ENCODE measurements around the gene SLC22A1.
"Not testable (repeated sequence)": the region's sequence is repeated elsewhere in the genome, so short reads cannot be mapped to it uniquely, and the experiment has no call there.

SLC22A1 gene

DNA sequence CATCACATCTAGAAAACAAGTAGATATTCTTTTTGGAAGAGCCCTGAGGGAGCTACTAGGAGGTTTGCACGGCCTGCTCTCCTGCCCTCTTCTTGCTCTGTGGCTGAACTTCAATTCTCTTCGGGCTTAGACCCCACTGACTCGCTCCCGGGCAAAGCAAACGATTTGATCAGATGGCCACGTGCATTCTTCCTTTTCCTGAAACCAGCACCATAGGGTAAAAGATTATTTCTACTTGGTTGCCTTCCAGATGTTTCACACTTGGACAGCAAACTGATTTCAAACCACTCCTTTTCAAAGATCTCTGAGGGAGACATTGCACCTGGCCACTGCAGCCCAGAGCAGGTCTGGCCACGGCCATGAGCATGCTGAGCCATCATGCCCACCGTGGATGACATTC lies at the start of gene SLC22A1:
SLC22A1 (plus strand) TSS at position 258 of the 400 bp plus-strand sequence; CDS start at position 379, 121 bp downstream.
- DNase-seq = no peak

DNA sequence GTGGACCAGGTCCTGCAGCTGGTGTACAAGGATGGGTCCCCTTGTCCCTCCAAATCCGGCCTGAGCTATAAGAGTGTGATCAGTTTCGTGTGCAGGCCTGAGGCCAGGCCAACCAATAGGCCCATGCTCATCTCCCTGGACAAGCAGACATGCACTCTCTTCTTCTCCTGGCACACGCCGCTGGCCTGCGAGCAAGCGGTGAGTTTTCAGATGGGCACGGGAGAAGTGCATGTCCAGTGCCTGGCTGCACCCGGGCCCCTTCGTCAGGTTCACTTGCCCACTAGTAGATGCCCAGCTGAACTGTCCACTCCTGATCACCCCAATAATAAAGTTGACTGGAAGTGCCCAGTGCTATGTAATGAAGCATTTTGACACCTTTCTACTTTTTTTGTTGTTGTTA lies 48.3 kb upstream of the SLC22A1 start:
- DNase-seq = no peak

DNA sequence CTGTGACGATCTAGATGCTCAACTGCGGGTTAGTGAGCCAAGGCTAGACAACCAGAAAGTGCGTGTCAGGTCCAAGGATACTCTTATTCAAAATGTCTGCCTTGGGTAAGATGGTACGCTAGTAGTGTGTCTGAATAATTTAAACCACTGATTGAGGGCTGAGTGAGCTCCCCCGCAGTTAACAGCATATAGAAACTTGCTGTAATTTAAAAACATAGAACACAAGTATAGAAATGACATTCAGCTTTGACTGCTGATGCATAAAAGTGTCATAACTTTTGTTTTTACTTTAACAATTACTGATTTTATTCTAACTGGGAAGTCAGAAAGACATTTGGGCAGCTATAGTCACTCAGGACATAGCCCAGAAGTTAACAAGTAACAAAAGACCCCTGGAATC lies 45.6 kb upstream of the SLC22A1 start:
- DNase-seq = no peak

DNA sequence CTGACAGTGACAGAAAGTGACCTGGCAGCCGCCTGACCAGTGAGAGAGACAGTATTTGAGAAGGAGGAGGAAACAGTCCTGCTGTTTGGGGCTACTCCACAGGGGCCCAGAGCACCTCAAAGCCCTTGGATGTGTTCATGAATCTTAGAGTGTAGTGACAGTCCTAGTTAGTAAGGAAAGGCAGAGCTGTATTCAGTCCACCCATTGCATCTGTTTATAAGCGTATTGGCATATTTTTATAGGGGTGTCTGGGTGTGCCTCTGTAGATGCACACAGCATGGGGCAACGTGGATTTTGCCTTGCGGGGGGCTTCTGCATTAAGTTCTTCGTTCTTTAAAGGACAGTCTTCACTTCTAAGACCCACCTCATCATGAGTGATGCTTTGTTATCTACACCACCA lies 44.6 kb upstream of the SLC22A1 start:
- DNase-seq = no peak

DNA sequence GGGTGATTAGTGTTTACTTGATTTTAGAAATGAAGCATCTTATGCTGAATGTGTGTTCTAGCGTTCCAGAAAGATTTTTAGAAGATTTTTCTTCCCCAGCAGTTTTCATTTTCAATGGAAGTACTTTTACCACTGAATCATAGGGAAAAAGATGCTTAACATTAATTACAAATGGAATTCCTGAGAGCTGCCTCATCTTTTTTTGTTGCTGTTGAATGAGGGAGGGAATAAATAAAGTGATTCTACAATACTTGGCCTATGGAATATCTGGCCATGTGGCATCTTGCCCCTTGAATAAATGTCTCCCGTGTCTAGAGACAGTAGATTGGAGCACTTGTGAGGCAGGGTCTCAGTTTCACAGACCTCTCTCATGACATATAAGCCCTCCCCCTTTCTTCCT lies 44.1 kb upstream of the SLC22A1 start:
- DNase-seq = no peak

DNA sequence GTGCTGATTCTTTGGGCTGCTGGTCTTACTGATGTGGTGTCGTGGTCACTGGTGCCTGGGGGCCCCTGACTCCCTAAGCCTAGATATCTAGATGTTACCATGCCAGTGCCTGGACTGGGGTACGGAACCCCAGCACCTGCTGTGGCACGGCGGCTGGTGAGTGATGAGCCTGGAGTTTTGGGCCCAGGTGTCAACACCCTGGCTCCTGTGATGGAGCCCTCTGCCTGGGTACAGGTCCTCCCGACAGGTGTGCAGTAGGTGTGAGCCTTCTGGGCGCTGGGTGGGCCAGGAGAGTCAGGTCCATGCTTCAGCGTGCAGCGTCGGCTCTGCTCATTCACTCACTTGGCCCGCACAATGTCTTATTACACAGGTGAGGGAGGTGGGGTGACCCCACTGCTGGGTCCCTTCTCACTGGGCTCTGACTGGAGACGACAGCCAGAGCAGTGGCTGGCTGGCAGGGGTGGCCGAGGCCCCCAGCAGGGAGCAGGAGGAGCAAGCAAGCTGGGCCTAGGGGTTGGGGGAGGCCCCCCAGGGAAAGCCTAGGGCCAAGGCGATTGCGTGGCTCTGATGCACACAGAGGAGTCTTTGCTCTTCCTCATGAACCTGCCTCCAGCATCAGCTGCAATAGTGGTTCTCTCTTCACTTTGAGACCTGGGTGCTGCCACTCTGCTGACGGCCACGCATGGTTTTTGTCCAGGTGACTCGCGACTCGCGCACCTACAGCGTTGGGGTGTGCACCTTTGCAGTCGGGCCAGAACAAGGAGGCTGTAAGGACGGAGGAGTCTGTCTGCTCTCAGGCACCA lies 42.5 kb upstream of the SLC22A1 start:
- no peak for DNase-seq

DNA sequence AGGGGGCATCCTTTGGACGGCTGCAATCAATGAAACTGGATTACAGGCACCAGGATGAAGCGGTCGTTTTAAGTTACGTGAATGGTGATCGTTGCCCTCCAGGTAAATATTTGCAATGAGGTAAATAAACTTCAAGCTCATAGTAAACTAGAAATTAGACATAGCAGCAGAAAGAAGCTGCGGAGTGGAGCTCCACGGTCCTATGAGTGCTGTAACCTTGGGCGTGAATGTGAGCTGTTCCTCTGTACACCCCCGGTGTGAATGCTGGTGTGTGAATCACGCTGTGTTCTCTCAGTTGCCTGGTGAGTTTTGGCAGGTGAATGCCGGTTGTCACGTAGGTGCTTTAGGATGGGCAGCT lies 42.0 kb upstream of the SLC22A1 start:
- DNase-seq = no peak

DNA sequence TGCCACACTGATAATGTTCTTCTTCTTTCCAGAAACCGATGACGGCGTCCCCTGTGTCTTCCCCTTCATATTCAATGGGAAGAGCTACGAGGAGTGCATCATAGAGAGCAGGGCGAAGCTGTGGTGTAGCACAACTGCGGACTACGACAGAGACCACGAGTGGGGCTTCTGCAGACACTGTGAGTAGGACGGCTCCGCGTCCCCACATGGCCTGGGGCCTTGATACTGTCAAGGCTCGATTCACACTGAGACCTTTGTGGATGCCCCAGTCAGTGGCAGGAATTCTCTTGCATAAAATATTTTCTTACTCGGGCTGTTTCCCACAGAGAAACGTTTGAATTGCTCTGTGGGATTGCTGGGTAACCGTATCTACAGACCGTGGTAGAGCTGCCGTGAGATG lies 41.5 kb upstream of the SLC22A1 start:
- no peak for DNase-seq

DNA sequence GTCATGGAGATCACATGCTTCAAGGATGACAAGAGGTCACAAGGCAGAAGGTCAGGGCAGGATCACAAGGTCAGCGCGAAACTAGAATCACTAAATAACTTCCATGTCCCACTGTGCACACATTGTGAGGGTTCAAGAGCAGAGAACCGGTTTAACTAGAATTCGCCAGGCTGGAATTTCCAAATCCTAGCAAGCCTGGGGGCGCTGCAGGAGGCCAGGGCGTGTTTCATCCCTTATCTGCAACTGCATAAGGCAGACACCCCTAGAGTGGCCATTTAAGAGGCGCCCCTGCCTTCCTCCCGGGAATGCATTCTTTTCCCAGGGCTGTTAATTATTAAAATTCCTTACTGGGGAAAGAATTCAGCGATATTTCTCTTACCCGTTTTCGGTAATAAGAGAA lies 40.2 kb upstream of the SLC22A1 start:
- DNase-seq = no peak

DNA sequence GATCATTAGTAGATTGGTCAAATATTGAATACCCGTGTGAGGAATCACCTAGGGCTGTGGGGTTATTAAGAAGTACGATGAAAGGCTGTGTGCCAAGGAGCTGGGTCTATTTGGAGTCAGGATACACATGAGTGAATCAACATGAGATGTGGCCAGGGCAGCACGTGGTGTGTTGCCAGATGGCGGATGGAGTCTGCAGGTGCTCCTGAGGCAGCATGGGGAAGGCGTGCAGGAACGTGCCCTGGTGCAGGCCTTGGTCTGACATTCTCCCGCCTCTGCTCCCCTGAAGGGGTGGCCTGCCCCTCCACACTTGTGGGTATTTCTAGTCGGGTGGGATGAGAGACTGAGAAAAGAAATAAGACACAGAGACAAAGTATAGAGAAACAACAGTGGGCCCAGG lies 39.0 kb upstream of the SLC22A1 start:
- no peak for DNase-seq

DNA sequence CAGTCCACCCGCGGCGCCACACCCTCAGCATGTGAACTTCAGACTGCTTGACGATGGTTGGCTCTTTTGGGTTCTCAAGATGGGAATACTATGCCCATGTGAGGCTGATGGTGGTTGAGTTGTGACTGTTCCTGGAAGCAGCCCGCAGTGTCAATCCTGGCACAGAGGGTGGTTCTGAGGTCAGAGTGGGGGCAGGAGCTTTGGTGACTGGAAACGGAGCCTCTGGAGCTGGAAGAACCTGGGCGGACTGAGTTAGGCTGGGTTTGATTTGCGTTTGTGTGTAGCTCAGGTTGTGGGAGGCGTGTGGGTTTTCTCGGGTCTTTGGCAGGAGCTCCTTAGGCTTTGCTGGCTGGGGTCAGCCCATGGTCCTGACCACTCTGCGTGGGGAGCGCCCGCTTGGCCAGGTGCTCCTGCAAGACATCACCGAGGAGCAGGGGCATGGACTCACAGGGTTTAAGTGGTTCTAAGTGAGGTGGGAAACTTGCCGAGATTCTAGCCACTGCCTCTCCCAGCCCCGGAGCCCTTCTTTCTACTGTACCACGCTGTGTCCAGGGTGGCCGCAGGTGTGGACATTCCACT lies 37.3 kb upstream of the SLC22A1 start:
- DNase-seq = no peak

DNA sequence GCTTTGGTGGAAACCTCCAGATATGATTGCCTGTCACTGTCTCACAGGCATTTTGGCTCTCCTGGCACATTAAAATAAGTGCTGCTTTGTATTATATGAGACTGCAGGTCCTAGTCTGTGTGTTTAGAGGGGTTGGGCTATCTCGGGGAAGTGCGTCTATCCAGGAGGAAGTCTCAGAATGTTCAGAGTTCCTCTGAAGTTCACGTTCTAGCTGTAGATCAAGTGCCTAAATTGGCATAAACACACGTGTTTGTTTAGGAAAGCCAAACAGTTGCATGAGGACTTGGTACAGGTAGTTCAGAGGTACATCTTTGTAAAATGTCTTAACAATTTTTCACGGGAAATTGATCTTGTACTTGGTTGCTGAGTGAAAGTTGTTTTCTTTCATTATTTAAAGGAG lies 36.4 kb upstream of the SLC22A1 start:
- DNase-seq = no peak

DNA sequence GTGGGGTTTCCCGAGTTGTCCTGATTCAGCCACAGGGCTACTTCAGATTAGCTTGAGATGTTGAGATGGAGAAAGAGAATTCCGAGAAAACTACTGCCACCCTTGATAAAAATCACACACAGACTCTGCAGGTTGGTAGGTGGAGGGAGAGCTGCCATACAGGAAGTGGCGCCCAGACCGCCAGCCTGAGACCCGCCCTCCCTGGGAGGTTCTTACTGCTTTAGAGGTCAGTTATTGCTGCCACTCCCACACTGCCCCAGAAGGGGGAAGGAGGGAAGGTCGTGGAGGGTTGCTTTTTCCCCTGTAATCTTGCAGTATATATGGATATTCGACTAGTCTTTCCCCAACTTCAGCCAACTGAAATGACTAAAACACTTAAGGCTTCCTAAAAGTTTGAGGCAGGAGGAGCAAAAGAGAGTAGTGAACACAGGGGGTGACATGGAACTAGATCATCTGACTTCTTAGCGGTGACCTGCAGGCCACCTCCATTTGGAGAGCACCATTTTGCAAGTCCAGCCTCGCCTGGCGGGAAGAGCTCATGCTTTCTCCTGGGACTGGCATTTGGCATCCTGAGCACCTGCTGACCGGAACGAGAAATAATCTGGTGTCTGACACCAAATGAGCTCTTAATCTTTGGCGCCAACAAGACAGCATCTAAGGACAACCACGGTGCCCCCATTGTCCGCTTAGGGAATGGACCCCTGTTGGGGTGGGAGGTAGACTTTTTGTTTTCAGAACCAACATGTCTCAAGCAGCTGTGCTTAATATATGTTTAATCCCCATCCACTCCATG lies 35.7 kb upstream of the SLC22A1 start:
- no peak for DNase-seq

DNA sequence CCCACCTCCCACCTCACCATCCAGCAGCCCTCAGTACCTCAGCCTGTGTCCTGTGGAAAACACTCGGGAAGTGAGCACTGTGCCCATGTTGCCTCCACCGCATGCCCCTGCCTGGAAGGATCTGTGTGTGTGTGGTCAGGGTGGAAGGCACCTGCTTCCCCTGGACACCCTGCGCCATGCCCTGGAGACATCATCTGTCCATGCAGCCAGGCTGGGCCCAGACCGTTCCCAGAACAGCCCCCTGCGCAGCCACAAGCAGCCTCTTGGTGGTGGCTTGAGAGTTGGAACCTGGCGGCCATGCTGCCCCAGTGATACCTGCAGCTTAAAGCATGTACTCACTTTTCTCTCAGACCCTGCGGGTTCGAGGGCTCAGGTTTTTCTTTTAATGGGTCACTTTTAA lies 34.9 kb upstream of the SLC22A1 start:
- DNase-seq = no peak

DNA sequence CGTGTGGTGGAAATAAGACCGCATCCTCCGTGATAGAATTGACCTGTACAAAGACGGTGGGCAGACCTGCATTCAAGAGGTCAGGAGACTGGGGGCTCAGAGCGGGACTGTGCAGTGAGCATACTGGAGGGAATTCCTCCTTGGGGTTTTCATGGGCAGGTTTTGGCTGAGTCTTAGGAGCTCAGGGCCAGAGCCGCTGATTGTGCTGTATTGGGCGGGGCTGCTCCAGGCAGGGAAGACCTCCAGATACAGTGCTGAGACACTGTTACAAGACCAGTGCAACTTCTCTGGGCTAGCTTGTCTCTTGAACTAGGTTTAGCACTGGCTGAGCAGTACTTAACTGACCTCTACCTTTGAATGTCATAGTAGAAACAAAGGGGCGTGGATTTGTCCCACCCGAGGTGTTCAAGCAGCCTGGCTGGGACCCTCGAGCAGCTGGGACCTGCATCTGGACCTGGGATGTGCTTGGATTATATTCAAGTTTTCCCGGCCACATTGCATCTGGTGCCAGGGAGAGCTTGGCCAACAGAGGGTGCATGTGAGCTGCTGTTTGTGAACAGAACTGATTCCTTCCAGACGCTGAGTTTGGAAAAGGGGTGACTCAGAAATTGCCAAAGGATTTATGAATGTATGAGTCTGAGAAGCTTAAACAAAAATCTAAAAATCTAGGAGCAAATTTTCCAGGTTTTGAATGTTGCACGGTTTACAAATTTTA lies 33.4 kb upstream of the SLC22A1 start:
- DNase-seq = no peak

DNA sequence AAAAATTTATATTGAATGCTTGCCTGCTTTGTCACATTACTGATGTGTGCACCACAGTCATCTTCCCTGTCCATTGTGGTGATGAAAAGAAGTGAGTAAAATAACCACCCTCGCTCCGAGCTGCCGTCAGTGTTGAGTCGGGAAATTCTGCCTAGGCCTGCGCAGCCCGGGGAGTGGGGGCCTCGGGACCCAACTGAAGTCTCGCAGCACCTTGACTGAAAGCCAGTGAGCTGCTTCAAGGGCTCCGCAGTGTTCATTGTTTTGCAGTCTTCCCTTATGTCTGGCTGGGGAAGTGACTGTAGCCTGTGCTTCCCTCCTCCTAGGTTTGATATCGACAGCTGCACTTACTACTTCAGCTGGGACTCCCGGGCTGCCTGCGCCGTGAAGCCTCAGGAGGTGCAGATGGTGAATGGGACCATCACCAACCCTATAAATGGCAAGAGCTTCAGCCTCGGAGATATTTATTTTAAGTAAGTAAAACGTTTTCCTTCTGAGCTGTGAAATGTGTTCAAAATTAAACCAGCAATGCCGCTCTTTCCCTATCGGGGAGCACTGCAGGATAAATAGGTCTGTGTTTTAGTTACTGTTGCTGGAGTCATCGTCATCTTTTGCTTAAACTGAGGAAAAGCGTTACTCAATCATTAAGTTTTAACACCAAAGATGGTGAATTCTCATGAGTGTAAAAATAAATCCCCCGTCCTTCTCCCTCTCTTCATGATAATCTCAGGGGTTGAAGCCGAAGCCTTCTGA lies 32.7 kb upstream of the SLC22A1 start:
- DNase-seq = no peak

DNA sequence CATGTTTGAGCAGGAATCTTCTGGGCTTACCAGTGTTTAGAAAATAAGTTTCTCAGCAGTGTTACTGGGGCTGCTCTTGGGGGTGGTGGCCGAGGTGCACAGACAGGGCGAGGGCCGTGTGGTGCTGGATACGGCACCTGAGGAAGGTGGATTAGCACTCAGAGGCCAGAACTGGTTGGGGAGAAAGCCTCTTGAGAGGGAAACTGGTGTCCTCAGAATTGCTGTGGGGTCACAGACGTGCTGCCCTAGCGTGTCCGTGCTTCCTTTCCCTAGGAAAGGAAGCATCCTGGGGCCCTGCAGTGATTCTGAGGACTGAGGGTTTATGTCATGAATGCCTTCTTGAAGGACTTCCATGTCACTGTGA lies 32.1 kb upstream of the SLC22A1 start:
- DNase-seq = no peak

DNA sequence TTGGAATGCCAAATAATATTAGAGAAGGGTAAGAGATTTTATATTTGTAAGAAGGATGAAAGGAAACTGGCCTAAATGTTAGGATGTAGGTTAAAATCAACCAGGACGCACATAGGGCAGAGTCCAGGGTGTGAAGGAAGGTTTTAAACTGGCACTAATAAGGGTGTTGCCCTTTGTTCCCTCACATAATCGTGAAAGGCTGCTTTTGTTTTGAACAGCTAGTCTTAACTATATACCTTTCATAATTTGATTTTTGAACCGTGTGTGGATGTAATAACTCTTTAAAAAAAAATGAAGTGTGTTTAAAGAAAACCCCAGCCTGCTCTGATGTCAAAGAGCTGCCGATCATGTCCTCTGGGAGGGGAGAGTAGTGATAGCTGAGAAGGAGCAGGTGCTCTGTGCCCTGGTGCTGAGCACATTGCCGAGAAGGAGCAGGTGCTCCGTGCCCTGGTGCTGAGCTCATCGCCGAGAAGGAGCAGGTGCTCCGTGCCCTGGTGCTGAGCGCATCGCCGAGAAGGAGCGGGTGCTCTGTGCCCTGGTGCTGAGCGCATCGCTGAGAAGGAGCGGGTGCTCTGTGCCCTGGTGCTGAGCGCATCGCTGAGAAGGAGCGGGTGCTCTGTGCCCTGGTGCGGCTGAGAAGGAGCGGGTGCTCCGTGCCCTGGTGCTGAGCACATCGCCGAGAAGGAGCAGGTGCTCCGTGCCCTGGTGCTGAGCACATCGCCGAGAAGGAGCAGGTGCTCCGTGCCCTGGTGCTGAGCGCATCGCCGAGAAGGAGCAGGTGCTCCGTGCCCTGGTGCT lies 31.0 kb upstream of the SLC22A1 start:
- not testable (repeated sequence) for DNase-seq

DNA sequence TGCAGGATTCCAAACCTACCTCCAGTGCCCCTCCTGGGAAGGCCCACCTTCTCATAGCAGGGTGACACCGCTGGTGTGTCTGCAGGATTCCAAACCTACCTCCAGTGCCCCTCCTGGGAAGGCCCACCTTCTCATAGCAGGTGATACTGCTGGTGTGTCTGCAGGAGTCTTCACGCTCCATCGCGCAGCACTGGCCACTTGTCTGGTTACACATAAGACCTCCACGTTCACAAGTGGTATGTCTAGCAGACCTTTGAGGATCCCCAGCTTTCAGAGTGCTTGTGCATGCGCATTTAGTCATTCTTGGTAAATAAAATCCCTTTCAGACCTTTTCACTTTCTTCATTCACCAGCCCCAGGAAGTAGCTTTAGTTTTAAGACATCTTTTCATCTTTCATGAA lies 29.4 kb upstream of the SLC22A1 start:
- DNase-seq = not testable (repeated sequence)

DNA sequence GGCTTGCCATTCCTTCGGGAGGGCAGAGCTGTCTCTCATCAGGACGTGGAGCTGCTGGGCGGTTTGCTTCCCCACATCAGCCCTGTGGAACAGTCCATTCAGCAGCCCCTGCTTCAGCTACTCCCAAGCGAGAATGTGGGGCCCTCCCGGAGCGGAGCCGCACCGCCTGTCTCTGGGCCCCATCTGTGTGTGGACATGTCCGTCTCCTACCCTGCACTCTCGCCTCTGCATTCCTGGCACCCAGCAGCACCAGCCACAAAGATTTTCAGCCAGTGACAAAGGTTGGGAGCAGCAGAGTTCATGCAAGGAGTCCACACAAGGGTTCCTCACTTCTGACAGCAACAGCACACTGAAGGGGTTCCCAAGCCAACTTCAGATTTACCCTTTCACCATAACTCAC lies 29.0 kb upstream of the SLC22A1 start:
- DNase-seq = no peak

DNA sequence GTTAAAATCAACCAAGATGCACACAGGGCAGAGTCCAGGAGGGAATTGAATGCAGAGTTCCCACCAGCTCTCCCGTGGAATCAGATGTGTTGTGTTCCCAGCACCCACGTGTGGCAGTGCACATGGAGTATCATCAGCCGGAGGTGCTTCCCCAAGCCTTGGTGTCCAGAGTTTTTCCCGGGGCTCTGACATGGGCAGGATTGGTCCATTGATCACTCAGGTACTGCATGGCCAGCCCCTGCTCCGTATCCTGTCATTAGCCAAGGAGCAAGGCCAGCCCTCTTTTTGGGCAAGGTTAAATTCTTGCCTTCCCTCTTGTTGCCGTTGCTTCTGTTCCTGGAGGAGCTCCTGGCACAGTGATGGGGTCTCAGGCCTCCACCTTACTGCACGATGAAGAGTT lies 28.6 kb upstream of the SLC22A1 start:
- no peak for DNase-seq

DNA sequence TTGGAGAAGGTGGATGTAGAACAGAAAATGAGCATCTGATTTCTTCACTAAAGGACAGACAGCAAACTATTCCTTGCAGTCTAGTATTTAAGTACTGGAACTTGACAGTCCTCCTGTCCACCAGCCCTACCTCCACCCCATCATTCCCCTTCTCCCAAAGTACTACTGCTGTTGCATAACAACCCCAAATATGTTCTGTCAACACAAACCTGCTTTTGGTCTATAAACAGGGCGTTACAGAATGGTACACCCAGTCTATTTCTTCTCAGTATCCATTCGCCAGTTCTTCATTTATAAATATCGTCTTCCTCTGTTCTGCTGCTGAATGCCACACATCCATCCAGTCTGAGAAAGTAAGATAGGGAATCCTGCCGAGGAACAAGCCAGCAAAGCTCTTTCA lies 27.7 kb upstream of the SLC22A1 start:
- DNase-seq = no peak

Measured in stimulated activated CD4-positive, alpha-beta T cell treated with anti-CD3 and anti-CD28 coated beads, Interleukin-4, amount 100 ng/mL, for 1 hour (primary cell).